CD4-positive, alpha-beta memory T cell (primary cell): ENCODE measurements around the gene ARHGEF25. TPM values are rescaled to one million over a fixed set of nuclear protein-coding genes. Genes with fewer than 3 reads are reported as not detected.
"Not testable (repeated sequence)": the region's sequence is repeated elsewhere in the genome, so short reads cannot be mapped to it uniquely, and the experiment has no call there.

Source experiments
- CTCF ChIA-PET: fragments of 350-600 bp; sonication (Branson Sonifier 250); formaldehyde crosslinking; loops from one replicate; lab custom pipeline; 2021; ENCODE audit warnings: inconsistent platforms; ENCODE audit not compliant: partially characterized antibody; lab: Charles Lee
- POLR2A ChIA-PET: fragments of 350-600 bp; sonication (Branson Sonifier 250); formaldehyde crosslinking; loops from one replicate; lab custom pipeline; 2021; ENCODE audit not compliant: partially characterized antibody; lab: Charles Lee
- DNase-seq, 5 donors: peaks; one replicate each; pipeline versions ENCODE4 v3.0.0 to v3.0.0-alpha.2; 2020 to 2022; ENCODE audit warnings: mixed read lengths in 1 of 5
- H3K27ac ChIP-seq: one replicate; pipeline ENCODE4 v1.7.0; 2013; ENCODE audit warnings: low read depth, low read length
- H3K27me3 ChIP-seq: 2 replicates; pipeline ENCODE4 v1.7.0; 2013; ENCODE audit warnings: mild to moderate bottlenecking, low read length, moderate library complexity; ENCODE audit not compliant: insufficient read depth
- H3K36me3 ChIP-seq: 2 replicates; pipeline ENCODE4 v1.7.0; 2013; ENCODE audit warnings: mild to moderate bottlenecking, low read length, moderate library complexity; ENCODE audit not compliant: insufficient read depth
- H3K4me1 ChIP-seq: 2 replicates; pipeline ENCODE4 v1.7.0; 2013; ENCODE audit warnings: mild to moderate bottlenecking, low read length, moderate library complexity; ENCODE audit not compliant: insufficient read depth
- H3K4me3 ChIP-seq, 2 donors: one replicate each; pipeline ENCODE4 v1.7.0; 2013; ENCODE audit warnings: low read length in 2 of 2, mild to moderate bottlenecking in 1 of 2
- H3K9me3 ChIP-seq, 2 donors: one replicate each; pipeline ENCODE4 v1.7.0; 2013; ENCODE audit warnings: low read length in 2 of 2, control low read depth in 1 of 2; ENCODE audit not compliant: control insufficient read depth in 1 of 2
- H3K27ac Mint-ChIP-seq, 7 donors: one replicate each; pipeline ENCODE4 v1.8.0; 2020 to 2021; ENCODE audit warnings: mixed read lengths in 7 of 7, mild to moderate bottlenecking in 6 of 7, inconsistent platforms in 3 of 7, moderate library complexity in 3 of 7
- H3K27me3 Mint-ChIP-seq, 2 donors: one replicate each; pipeline ENCODE4 v1.8.0; 2020 to 2021; ENCODE audit warnings: mixed read lengths in 2 of 2
- H3K36me3 Mint-ChIP-seq, 2 donors: one replicate each; pipeline ENCODE4 v1.8.0; 2020 to 2021; ENCODE audit warnings: mixed read lengths in 2 of 2, inconsistent platforms in 1 of 2, mild to moderate bottlenecking in 1 of 2
- H3K4me1 Mint-ChIP-seq, 4 donors: one replicate each; pipeline ENCODE4 v1.8.0; 2020 to 2021; ENCODE audit warnings: mixed read lengths in 4 of 4, mild to moderate bottlenecking in 1 of 4
- H3K4me3 Mint-ChIP-seq, 8 donors: one replicate each; pipeline ENCODE4 v1.8.0; 2020 to 2021; ENCODE audit warnings: mixed read lengths in 8 of 8, mild to moderate bottlenecking in 7 of 8, moderate library complexity in 6 of 8, inconsistent platforms in 3 of 8
- H3K9me3 Mint-ChIP-seq, 8 donors: one replicate each; pipeline ENCODE4 v1.8.0; 2020 to 2021; ENCODE audit warnings: mixed read lengths in 8 of 8, mild to moderate bottlenecking in 5 of 8, inconsistent platforms in 3 of 8, moderate library complexity in 1 of 8
- intact Hi-C: fragments of 100-400 bp; cut with micrococcal nuclease; formaldehyde crosslinking; loops from one replicate; pipeline ENCODE4 v1.15.1; 2023
- polyA plus RNA-seq, 2 donors: library from polyadenylated mRNA; unstranded; fragments of 300-500 nt; fragmentation: Illumina TruSeq; gene quantifications; one replicate each; pipeline ENCODE4 v1.2.3, GENCODE V29; 2021
- total RNA-seq, 2 experiments: library from RNA; stranded (reverse); gene quantifications; one replicate each; pipeline ENCODE4 v1.2.3, GENCODE V29; 2021

The ARHGEF25 gene
- total and polyA plus RNA-seq, 4 experiments from 2014 or later = 0.47 to 0.67 TPM; not detected in 2

DNA sequence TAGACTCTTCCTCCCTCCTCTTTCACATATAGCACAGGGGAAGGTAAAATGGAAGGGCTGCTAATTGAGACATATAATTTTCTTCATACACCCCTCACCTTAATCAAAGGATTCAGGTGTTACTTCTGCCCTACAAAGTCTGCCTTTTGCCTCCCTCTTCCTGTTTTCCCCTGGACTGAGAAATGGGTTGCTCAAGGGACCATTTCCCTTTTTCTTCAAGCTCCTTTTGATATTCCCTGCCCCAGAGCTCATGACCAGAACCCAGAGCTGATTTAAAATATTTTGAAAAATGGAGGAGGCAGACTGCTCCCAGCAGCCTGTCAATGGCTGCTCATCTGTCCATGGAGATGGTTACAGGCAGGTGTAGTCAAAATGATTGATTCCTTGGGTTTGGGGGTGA is 26.5 kb upstream of the ARHGEF25 start:
- Histone ChIP-seq H3K27ac (no peak overlapping the region), H3K4me3 (no peak overlapping the region), H3K27me3 (no peaks in the 10 kb centered on the region), H3K4me1 (no peaks in the 10 kb centered on the region), H3K9me3 (no peaks in the 10 kb centered on the region), H3K36me3 (no peaks in the 10 kb centered on the region)
- Mint-ChIP-seq H3K27ac (no peak overlapping the region), H3K9me3 (peaks cover 0 to 2% (median 0%) of the 10 kb centered on the region in 8 donors), H3K4me1 (peaks cover 3 to 7% (median 5%) of the 10 kb centered on the region in 4 donors), H3K27me3 (peaks cover 6 to 8% of the 10 kb centered on the region in 2 donors), H3K36me3 (no peaks in the 10 kb centered on the region), H3K4me3 (no peak overlapping the region)
- POLR2A ChIA-PET = interaction anchor here (1.0 to 2.4 kb wide), 3 partner anchors 36 to 156 kb away, joined by 3 to 11 read pairs (median 5); no protein-coding TSS in a partner anchor
- CTCF ChIA-PET = interaction anchor here (0.6 to 6.8 kb wide), 26 partner anchors 8 to 318 kb away, joined by 3 to 124 read pairs (median 4); partner anchors contain the start of genes B4GALNT1, DTX3, OS9 and PIP4K2C
- no peak for DNase-seq
- intact Hi-C loops = no loop called here

DNA sequence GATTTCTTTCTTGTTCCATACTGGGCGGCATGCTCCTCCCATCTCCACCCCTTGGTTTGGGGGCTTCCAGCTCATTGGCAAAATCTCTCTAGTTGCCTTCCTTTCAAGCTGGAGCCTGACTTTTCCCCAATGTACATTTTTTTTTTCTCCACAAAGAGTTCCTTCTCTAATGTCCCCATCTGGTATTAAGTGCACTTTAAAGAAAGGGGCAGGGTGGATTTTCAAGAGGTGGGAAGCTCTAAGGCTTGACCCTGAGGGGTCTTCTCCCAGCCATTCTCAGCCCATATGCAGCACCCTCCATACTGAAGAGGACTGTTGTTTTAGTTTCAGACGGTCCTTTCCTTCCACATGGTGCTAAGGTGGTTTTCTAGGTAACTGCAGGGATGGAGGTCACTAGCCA is 26.1 kb upstream of the ARHGEF25 start:
- H3K27me3 ChIP-seq = no peaks in the 10 kb centered on the region
- intact Hi-C loops = no loop called here
- H3K36me3 ChIP-seq = no peaks in the 10 kb centered on the region
- no peak overlapping the region for H3K27ac ChIP-seq
- no peak overlapping the region for H3K4me3 ChIP-seq
- H3K4me1 Mint-ChIP-seq = peaks cover 3 to 7% (median 6%) of the 10 kb centered on the region in 4 donors
- CTCF ChIA-PET = interaction anchor here (0.7 to 6.8 kb wide), 26 partner anchors 7 to 317 kb away, joined by 3 to 124 read pairs (median 4); partner anchors contain the start of genes B4GALNT1, DTX3, OS9 and PIP4K2C
- no peak overlapping the region for H3K4me3 Mint-ChIP-seq
- DNase-seq = no peak
- H3K4me1 ChIP-seq = peaks cover under 1% of the 10 kb centered on the region
- H3K9me3 ChIP-seq = no peaks in the 10 kb centered on the region
- H3K27me3 Mint-ChIP-seq = peaks cover 6 to 8% of the 10 kb centered on the region in 2 donors
- POLR2A ChIA-PET = interaction anchor here (0.7 to 1.0 kb wide), 3 partner anchors 36 to 156 kb away, joined by 3 read pairs; partner anchors contain the start of gene OS9
- peaks cover 0 to 2% (median 0%) of the 10 kb centered on the region in 8 donors for H3K9me3 Mint-ChIP-seq
- no peaks in the 10 kb centered on the region for H3K36me3 Mint-ChIP-seq
- no peak overlapping the region for H3K27ac Mint-ChIP-seq

DNA sequence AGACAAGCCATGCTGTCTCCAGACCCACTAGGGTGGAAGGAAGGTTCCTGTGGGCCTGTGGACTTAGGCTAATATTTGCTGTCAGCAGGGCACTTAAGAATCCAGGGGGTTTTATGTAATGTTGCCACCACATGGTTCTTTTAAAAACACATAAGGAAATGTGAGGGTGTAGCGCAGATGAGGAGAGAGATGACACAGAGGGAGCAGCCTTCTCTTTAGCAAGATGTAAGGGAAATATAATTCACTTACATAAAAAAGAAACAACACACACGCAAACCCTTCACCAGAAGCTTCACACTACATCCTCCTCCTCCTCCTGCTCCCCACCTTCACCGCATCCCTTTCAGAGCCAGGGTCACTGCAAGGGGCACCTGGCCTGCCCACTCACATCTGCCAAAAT is 25.1 kb upstream of the ARHGEF25 start:
- no peaks in the 10 kb centered on the region for H3K36me3 ChIP-seq
- no peak overlapping the region for H3K27ac ChIP-seq
- no peaks in the 10 kb centered on the region for H3K9me3 ChIP-seq
- Mint-ChIP-seq H3K4me3 (no peak overlapping the region), H3K4me1 (peaks cover 10 to 17% (median 12%) of the 10 kb centered on the region in 4 donors), H3K27ac (no peak overlapping the region), H3K36me3 (no peaks in the 10 kb centered on the region), H3K27me3 (peaks cover 6% of the 10 kb centered on the region in 2 donors), H3K9me3 (peaks cover 0 to 2% (median 0%) of the 10 kb centered on the region in 8 donors)
- intact Hi-C loops = no loop called here
- POLR2A ChIA-PET = interaction anchor here (1.0 kb wide), 1 partner anchor 108 kb away, joined by 3 read pairs; the partner anchor contains the start of gene OS9
- no peak overlapping the region for H3K4me3 ChIP-seq
- DNase-seq = no peak
- CTCF ChIA-PET = interaction anchor here (1.0 to 6.8 kb wide), 7 partner anchors 9 to 106 kb away, joined by 3 to 124 read pairs (median 36); partner anchors contain the start of gene B4GALNT1
- H3K27me3 ChIP-seq = no peaks in the 10 kb centered on the region
- H3K4me1 ChIP-seq = peaks cover 7% of the 10 kb centered on the region

DNA sequence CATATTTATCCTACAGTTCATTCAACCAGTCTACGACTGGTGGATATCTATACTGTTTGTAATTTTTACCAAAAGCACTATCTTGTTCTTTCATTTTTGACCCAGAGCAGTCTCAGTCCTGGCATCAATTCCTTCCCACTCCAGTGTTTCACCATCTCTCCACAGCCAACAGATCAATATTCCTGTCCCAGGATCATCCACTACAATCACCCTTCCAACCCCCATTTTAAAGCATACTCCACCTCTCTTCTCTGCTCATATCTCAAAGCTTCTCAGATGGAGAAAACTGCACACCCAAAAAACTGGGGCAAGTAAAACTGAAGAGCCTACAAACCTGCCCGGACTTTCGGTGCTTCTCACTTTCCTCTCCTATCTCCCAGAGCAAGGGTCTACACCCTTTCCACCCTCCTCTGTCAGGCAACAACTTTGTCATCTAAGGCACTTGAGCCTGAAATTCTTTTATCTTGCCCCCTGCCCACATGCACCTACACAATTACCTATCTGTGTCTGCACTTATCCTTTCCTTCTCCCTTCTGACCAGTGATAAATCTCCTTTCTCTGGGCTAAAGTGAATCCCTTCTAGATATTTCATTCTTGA is 24.3 kb upstream of the ARHGEF25 start:
- Histone ChIP-seq H3K27me3 (no peaks in the 10 kb centered on the region), H3K4me3 (no peak overlapping the region), H3K27ac (no peak overlapping the region), H3K36me3 (no peaks in the 10 kb centered on the region), H3K4me1 (peaks cover 14% of the 10 kb centered on the region), H3K9me3 (no peaks in the 10 kb centered on the region)
- ChIA-PET POLR2A (no interaction called here), CTCF (no interaction called here)
- DNase-seq = no peak
- no peak overlapping the region for H3K4me3 Mint-ChIP-seq
- peaks cover 6% of the 10 kb centered on the region in 2 donors for H3K27me3 Mint-ChIP-seq
- intact Hi-C loops = no loop called here
- peaks cover 0 to 4% of the 10 kb centered on the region in 2 donors for H3K36me3 Mint-ChIP-seq
- H3K9me3 Mint-ChIP-seq = peaks cover 0 to 2% (median 0%) of the 10 kb centered on the region in 8 donors
- H3K4me1 Mint-ChIP-seq = peaks cover 14 to 25% (median 18%) of the 10 kb centered on the region in 4 donors
- no peak overlapping the region for H3K27ac Mint-ChIP-seq

DNA sequence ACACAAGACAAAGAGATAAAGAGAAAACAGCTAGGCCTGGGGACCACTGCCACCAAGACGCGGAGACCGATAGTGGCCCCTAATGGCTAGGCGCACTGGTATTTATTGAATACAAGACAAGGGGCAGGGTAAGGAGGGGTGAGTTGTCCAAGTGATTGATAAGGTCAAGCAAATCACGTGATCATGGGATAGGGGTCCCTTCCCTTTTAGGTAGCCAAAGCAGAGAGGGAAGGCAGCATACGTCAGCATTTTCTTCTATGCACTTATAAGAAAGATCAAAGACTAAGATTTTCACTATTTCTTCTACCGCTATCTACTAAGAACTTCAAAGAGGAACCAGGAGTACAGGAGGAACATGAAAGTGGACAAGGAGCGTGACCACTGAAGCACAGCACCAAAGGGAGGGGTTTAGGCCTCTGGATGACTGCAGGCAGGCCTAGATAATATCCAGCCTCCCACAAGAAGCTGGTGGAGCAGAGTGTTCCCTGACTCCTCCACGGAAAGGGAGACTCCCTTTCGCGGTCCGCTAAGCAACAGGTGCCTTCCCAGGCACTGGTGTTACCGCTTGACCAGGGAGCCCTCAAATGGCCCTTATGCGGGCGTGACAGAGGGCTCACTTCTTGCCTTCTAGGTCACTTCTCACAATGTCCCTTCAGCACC is 22.2 kb upstream of the ARHGEF25 start:
- H3K4me3 ChIP-seq, H3K9me3 Mint-ChIP-seq, H3K27ac ChIP-seq, H3K27me3 Mint-ChIP-seq, H3K36me3 ChIP-seq, H3K9me3 ChIP-seq, DNase-seq, H3K27me3 ChIP-seq, intact Hi-C loops: not testable (repeated sequence)
- Mint-ChIP-seq H3K4me1 (peaks cover 23 to 39% (median 29%) of the 10 kb centered on the region in 4 donors), H3K36me3 (peaks cover 4 to 11% of the 10 kb centered on the region in 2 donors), H3K27ac (peak overlapping the region in 2 of 7 donors; percentile 12 to 19), H3K4me3 (peak overlapping the region in 1 of 8 donors; percentile 25)
- ChIA-PET POLR2A (interaction anchor here (0.6 kb wide), 1 partner anchor 122 kb away, joined by 3 read pairs; no protein-coding TSS in a partner anchor), CTCF (interaction anchor here (1.2 to 2.2 kb wide), 2 partner anchors 16 to 44 kb away, joined by 5 to 6 read pairs; partner anchors contain the start of gene B4GALNT1)
- H3K4me1 ChIP-seq = peaks cover 27% of the 10 kb centered on the region

DNA sequence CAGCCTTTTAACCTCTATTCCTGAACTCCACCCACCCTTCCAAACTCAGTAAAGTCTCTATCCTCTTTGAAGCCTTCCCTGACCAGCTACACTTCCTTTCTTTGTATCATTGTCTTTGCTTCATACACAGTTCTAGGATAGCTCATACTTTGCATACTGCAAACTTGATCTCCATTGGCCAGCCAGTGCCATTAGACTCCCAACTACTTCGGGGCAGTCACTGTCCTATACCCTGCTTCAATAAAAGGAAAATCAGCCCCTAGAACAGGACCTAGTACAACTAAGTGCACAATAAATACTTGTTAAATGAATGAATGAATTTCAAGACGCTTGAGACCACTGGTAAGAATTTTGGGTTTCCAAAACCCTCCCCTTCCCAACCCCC is 20.8 kb upstream of the ARHGEF25 start:
- Histone ChIP-seq H3K4me1 (peaks cover 27% of the 10 kb centered on the region), H3K27me3 (no peaks in the 10 kb centered on the region), H3K36me3 (peaks cover 5% of the 10 kb centered on the region), H3K4me3 (peak overlapping the region; percentile 54 to 87), H3K9me3 (no peaks in the 10 kb centered on the region), H3K27ac (peak overlapping the region; percentile 63)
- Mint-ChIP-seq H3K4me1 (peaks cover 23 to 39% (median 30%) of the 10 kb centered on the region in 4 donors), H3K27ac (peak overlapping the region; percentile 73 to 96 (median 91)), H3K36me3 (peaks cover 10 to 18% of the 10 kb centered on the region in 2 donors), H3K27me3 (no peaks in the 10 kb centered on the region), H3K4me3 (peak overlapping the region; percentile 86 to 92 (median 90)), H3K9me3 (no peaks in the 10 kb centered on the region)
- CTCF ChIA-PET = interaction anchor here (0.6 to 4.2 kb wide), 7 partner anchors 7 to 131 kb away, joined by 3 to 60 read pairs (median 5); partner anchors contain the start of genes B4GALNT1, GLI1 and OS9
- POLR2A ChIA-PET = interaction anchor here (0.8 to 1.7 kb wide), 8 partner anchors 9 to 162 kb away, joined by 3 to 5 read pairs (median 4); partner anchors contain the start of genes CDK4, GLI1 and TSPAN31
- intact Hi-C loops = loop anchor here (2.0 kb wide), 3 partner anchors 20 to 44 kb away; partner anchors contain the start of genes ARHGEF25 and DCTN2
- no peak for DNase-seq
